ENCODE data around the gene C6orf62. TPM values are rescaled to one million over a fixed set of nuclear protein-coding genes. Genes with fewer than 3 reads are reported as not detected.
"Not testable (repeated sequence)": the region's sequence is repeated elsewhere in the genome, so short reads cannot be mapped to it uniquely, and the experiment has no call there.

C6orf62 gene
- total RNA-seq, 1 donor from 2014 or later, result 118 TPM

- intact Hi-C loops (cut with micrococcal nuclease), result loop anchor here (5.0 kb wide), 3 partner anchors 172 to 383 kb away; partner anchors contain the start of gene MRS2
Observed at GRCh38 chr6:24668997-24669361, 50.0 kb downstream of the C6orf62 start.

- intact Hi-C loops (cut with micrococcal nuclease), result loop anchor here (5.0 kb wide), 3 partner anchors 171 to 384 kb away; partner anchors contain the start of gene MRS2
Observed at GRCh38 chr6:24668066-24668996, 50.6 kb downstream of the C6orf62 start.

- intact Hi-C loops (cut with micrococcal nuclease), result loop anchor here (2.0 to 5.0 kb wide), 4 partner anchors 170 to 471 kb away; partner anchors contain the start of gene MRS2
Observed at GRCh38 chr6:24667378-24667803, 51.6 kb downstream of the C6orf62 start.

GRCh38 chr6:24666641-24667377, 52.1 kb downstream of the C6orf62 start, which contains the start of the genes ACOT13 and TDP2:
ACOT13 (plus strand) TSS chr6:24667077; CDS start chr6:24667264, 187 bp downstream.
TDP2 (minus strand) TSS chr6:24666899; CDS start chr6:24666862, 37 bp downstream.
- intact Hi-C loops (cut with micrococcal nuclease), result loop anchor here (1.0 to 5.0 kb wide), 10 partner anchors 21 to 472 kb away; partner anchors contain the start of genes KIAA0319 and MRS2

- intact Hi-C loops (cut with micrococcal nuclease), result loop anchor here (1.0 to 5.0 kb wide), 10 partner anchors 20 to 473 kb away; partner anchors contain the start of genes KIAA0319 and MRS2
Observed at GRCh38 chr6:24666097-24666640, 52.8 kb downstream of the C6orf62 start.

GRCh38 chr6:24664046-24664987, 54.6 kb downstream of the C6orf62 start:
- intact Hi-C loops (cut with micrococcal nuclease), result no loop called here

GRCh38 chr6:24663189-24663588, 55.8 kb downstream of the C6orf62 start:
- intact Hi-C loops (cut with micrococcal nuclease), result no loop called here

- intact Hi-C loops (cut with micrococcal nuclease), result no loop called here
Observed at GRCh38 chr6:24662236-24662635, 56.7 kb downstream of the C6orf62 start.

DNA sequence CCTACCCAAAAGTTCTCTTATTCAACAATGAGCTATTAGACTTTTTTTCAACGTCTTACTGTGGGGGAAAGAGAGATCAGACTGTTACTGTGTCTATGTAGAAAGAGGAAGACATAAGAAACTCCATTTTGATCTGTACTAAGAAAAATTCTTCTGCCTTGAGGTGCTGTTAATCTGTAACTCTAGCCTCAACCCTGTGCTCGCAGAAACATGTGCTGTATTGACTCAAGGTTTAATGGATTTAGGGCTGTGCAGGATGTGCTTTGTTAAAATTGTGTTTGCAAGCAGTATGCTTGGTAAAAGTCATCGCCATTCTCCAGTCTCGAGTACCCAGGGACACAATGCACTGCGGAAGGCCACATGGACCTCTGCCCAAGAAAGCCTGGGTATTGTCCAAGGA, 57.2 kb downstream of the C6orf62 start:
- intact Hi-C loops (cut with micrococcal nuclease), result not testable (repeated sequence)

DNA sequence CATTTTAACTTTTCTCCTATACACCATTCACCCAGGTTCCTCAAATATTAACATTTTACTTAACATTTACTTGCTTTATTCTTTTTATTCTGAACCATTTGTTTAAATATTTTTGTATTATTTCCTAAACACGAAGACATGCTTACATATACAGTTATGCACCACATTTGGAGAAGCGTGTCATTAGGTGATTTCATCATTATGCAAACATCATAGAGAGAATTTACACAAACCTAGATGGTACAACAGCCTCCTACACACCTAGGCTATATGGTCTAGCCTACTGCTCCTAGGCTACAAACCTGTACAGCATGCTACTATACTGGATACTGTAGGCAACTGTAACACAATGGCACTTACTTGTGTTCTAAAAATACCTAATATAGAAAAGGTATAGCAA, 58.8 kb downstream of the C6orf62 start:
- intact Hi-C loops (cut with micrococcal nuclease), result no loop called here

DNA sequence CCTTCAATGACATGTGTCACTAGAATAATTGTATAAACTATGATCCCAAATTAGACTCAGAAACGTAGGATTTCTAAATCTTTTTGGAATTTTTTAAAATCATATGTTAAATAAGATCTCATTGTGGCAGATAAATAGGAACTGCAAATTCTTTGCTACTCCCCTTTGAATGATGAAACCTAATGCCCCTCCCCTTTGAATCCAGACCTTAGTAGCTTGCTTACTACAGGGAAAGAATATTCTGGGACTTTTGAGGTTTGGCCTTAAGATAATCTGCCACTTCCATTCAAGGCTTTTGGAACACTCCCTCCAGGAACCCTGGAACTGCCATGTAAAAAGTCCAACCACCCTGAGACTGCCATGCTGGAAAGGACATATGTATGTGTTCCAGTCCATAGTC, 59.4 kb downstream of the C6orf62 start:
- intact Hi-C loops (cut with micrococcal nuclease), result no loop called here

GRCh38 chr6:24658573-24659560, 60.1 kb downstream of the C6orf62 start:
- intact Hi-C loops (cut with micrococcal nuclease), result no loop called here

GRCh38 chr6:24655215-24655614, 63.7 kb downstream of the C6orf62 start:
- intact Hi-C loops (cut with micrococcal nuclease), result no loop called here

Other genes starting within 250 kb of the C6orf62 start
- 0.34 and 0.59 TPM in 2 replicates for gene GPLD1, start 229.6 kb downstream of the C6orf62 start, total RNA-seq
- 5.6 and 5.7 TPM in 2 replicates for gene ALDH5A1, start 224.2 kb downstream of the C6orf62 start, total RNA-seq
- not detected in 2 replicates for gene KIAA0319, start 73.0 kb downstream of the C6orf62 start, total RNA-seq
- 47.0 and 49.3 TPM in 2 replicates for gene TDP2, start 52.3 kb downstream of the C6orf62 start, total RNA-seq
- 20.4 and 21.0 TPM in 2 replicates for gene ACOT13, start 52.1 kb downstream of the C6orf62 start, total RNA-seq
- gene GMNN, start 55.8 kb upstream of the C6orf62 start, total RNA-seq, result 58.1 and 61.1 TPM in 2 replicates
- gene ARMH2, start 79.8 kb upstream of the C6orf62 start, total RNA-seq, result 0.78 and 1.6 TPM in 2 replicates
- gene RIPOR2, start 216.8 kb upstream of the C6orf62 start, total RNA-seq, result 214 and 216 TPM in 2 replicates

Measured in T-helper 1 cell treated with Interleukin-12 subunit alpha and Interleukin-12 subunit beta and Interleukin-4 antibody, amounts not matched to agents 30 ng/mL and 1 ng/mL, for 36 hours (primary cell).